ENCODE measurements around the gene RGL2.

RGL2 gene

DNA sequence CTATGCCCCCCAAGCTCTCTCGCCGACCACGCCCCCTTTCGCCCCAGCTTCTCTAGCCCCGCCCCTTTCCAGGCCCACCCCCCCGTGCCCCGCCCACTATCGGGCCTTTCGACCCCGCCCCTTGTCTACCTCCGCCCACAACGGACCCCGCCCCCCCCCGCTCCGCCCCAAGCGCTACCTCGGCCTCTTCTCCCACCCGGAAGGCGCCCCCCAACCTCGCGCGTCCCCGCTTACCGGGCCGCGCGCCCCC, 18.6 kb upstream of the RGL2 start:
- DNase-seq (ENCODE audit: low read depth in 2 of 2): no peak

GRCh38 chr6:33316603-33317418, 18.1 kb upstream of the RGL2 start:
- no peak for DNase-seq (ENCODE audit: low read depth in 2 of 2)

DNA sequence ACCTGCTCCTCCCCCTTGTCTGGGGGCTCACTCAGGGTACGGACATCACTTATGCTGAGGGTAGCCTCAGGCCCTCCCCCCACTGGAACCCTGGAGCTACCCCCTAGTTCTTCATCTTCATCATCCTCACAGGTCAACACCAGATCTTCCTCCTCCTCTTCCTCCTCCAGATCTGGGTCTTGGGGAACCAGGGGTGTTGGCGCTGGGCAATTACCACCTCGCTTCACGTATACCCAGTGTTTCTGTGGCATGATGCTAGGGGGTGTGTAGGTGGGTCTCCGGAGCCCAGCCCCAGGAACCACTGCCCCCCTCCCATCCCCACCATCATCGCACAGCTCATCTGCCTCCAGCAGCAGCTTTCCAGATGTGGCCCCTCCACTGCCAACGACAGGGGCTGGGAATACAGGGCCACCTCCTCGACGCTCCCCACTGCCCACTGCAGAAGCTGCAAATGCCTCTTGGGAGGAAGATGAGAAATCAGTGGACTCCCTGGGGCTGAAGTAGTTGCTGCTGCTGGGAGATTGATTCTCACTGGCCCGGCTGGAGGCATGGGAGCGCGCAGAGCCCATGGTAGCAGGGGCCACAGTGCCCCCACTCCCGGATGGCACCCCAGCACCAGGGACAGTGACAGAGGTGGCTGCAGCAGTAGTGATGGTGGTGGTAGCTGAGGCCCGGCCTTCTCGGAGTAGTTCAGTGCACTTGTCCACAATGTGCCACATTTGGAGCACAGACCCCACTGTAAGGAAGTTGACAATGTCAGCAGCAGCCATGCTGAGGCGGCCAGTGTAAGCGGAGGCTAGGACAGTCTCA, 17.3 kb upstream of the RGL2 start:
- no peak for DNase-seq (ENCODE audit: low read depth in 2 of 2)

GRCh38 chr6:33314943-33315792, 16.4 kb upstream of the RGL2 start:
- DNase-seq (ENCODE audit: low read depth in 2 of 2): no peak

- no peak for DNase-seq (ENCODE audit: low read depth in 2 of 2)
Observed at GRCh38 chr6:33314515-33314942, 15.8 kb upstream of the RGL2 start.

DNA sequence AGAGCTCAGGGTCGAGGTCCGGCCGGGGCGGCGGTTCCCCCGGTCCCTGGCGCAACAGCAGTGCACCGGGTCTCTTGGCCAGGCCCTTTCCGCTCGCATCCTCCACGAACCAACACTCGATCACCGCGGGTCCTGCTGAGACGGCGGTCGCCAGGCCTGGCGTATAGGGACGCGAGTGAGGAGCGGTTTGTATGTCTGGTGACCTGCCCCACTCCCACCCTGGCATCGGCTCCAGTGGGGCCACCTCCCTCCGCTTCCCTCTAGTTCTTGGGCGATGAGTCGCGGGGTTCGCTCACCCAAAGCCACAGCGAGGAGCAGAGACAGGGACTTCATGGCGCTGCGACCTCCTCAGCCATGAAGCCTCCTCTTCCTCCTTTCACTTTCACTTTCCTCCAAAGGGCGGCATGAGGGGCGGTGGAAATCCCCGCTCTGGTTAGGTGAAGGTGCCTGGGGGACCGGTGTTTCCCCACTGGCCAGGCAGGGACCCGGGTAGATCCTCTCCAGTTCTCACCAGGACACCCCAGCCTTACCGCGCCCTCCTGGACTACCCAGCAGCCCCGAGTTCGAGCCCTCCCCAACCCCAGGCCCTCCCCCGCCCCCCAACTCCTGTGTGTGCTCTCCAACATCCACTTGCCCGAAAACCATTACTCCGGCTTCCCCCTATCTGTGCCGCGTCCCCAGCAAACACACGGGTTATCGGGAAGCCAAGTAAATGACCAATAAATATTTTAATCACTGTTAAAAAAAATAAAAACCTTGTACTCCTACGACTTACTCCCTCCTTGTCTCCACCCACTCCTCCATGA, 15.2 kb upstream of the RGL2 start, which contains the start of gene TAPBP:
Gene TAPBP, minus strand, starts transcription at position 370 of the 806 bp plus-strand sequence. Its CDS starts 37 bp downstream, at position 333.
- DNase-seq (ENCODE audit: low read depth in 2 of 2): no peak

GRCh38 chr6:33313105-33313708, 14.5 kb upstream of the RGL2 start:
- no peak for DNase-seq (ENCODE audit: low read depth in 2 of 2)

GRCh38 chr6:33312361-33313104, 13.8 kb upstream of the RGL2 start:
- no peak for DNase-seq (ENCODE audit: low read depth in 2 of 2)

GRCh38 chr6:33306356-33306755, 7.6 kb upstream of the RGL2 start:
- DNase-seq (ENCODE audit: low read depth in 2 of 2): no peak

DNA sequence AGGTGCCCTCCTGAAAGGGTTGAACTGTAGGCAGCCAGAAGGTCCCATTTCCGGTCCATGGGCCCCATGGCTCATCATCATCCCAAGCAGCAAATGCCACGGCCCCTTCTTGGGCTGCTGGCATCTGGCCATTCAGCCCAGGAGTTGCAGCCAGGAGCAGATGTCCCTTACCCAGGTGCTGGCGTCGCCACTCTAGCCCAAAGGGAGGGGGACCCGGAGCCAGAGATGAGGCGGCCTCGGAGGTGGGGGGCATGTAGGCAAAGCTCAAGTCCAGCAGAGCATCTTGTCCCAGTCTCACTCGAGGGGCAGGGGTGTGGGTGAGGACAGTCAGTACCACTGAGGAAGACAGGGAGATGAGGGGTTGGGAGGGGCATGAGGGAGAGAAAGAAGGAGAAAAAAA, 6.3 kb upstream of the RGL2 start:
- DNase-seq (ENCODE audit: low read depth in 2 of 2): no peak

DNA sequence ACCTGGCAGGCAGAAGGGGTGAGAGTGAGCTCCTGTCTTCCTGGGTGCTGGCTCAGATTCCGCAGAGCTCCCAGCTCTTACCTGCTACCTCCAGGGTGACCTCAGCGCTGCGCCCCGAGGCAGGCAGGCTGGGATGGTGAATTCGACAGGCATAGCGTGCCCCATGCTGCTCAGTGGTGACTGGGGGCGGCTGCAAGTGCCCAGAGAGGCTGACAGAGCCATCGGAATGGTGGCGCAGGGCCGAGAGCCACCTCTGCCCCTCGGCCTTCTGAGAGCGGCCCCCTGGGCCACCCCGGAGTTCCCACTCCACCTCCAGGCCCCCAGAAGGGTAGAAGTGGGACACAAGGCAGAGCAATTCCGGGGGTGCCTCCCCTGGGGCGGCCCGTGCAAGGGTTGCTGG, 5.5 kb upstream of the RGL2 start:
- DNase-seq (ENCODE audit: low read depth in 2 of 2): no peak

GRCh38 chr6:33301877-33302276, 3.1 kb upstream of the RGL2 start:
- no peak for DNase-seq (ENCODE audit: low read depth in 2 of 2)

DNA sequence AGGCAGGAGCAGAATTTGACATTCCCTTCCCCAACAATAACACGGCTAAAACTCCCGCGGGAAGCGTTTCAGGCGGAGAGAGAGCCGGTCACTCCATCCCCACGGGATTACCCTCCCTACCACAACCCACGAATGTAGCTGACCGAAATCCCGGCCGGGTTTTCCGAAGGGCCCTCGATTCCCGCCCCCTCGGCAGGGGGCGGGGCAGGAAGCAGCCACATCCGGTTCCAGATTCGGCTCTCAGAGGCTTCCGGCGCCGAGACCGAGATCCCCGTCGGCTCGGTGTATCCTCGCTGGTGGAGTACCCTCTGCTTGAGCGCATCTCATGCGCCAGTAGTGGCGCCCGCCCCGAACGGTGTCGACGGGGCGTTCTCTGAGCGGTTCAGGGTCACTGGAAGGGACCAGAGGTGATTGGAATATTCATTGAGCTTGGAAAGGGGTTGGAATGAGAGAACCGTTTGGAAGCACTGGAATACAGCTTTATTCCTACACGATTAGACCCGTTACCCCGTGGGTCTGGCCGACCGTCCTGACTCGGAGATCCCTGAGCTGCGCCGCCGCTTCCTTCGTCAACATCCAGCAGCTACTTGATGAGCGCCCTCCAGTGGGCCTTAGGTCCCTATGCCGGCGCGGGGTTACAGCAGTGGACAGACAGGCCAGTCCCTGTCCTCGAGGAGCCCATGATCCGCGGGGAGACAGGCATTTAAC, 649 bp upstream of the RGL2 start:
- peak; percentile 72 to 76 for DNase-seq (ENCODE audit: low read depth in 2 of 2)

- no peak for DNase-seq (ENCODE audit: low read depth in 2 of 2)
Observed at GRCh38 chr6:33297956-33298772, 578 bp downstream of the RGL2 start.

GRCh38 chr6:33297406-33297955, 1.3 kb downstream of the RGL2 start:
- DNase-seq (ENCODE audit: low read depth in 2 of 2): no peak

- DNase-seq (ENCODE audit: low read depth in 2 of 2): no peak
Observed at GRCh38 chr6:33296797-33297405, 1.8 kb downstream of the RGL2 start.

DNA sequence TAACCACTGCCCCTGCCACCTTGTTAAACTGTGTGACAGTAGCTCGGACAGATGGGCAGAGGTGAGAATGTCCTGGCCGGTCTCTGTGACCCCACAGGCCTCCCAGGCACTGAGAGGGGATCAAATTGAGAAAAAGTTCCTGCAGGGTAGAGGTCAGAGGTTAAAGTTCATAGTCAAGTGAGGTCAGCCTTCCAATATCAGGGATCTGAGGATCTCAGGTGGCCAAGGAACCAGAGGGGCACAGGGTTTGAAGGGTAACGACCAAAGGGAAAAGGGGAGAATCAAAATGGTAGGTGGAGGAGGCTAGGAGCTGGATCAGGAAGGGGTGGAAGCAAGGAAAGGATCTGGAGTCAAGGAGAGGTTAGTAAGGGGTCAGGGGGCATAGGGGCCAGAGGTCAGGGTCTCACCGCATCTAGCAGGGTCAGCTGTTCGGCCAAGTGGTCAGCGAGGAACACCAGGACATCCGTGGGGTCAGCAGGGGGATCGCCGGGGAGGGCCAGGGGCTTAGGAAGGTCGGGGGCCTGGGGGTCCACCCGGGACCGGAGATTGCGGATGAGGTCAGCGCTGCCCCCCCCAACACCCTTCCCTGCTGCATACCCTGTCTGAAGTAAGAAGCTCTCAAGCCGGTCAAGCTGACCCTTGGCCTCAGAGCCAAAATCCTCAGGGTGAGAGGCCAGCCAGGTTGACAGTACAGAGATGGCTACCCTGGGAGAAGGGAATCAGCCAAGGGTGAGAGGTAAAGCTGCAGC, 2.9 kb downstream of the RGL2 start:
- DNase-seq (ENCODE audit: low read depth in 2 of 2): no peak
